Spleen (tissue), 11 donors: ENCODE results near the gene SPP2. TPM values are rescaled to one million over a fixed set of nuclear protein-coding genes. Genes with fewer than 3 reads are reported as not detected.

Experiments
- DNase-seq: peaks from one replicate; pipeline ENCODE4 v3.0.0-alpha.2; 2020
- H3K27ac ChIP-seq, 8 donors: fragments of 200-600 bp; sonication (generic) in 7 of 8; 1 replicate in 4 of 8; 2 replicates in 4 of 8; pipeline versions ENCODE4 v1.5.0 to v1.8.0; 2016 to 2021; ENCODE audit warnings: inconsistent platforms in 4 of 8, mild to moderate bottlenecking in 4 of 8, moderate library complexity in 1 of 8
- H3K27me3 ChIP-seq, 7 donors: fragments of 200-600 bp; sonication (generic) in 6 of 7; replicated peaks in 1 of 7; 1 replicate in 4 of 7; 2 replicates in 3 of 7; pipeline versions ENCODE4 v1.5.0 to v1.8.0; 2016 to 2021; ENCODE audit warnings: inconsistent platforms in 3 of 7, mild to moderate bottlenecking in 1 of 7
- H3K36me3 ChIP-seq, 6 donors: fragments of 200-600 bp; sonication (generic) in 5 of 6; 1 replicate in 4 of 6; 2 replicates in 2 of 6; pipeline versions ENCODE4 v1.5.0 to v1.8.0; 2016 to 2021; ENCODE audit warnings: inconsistent platforms in 2 of 6
- H3K4me1 ChIP-seq, 6 donors: fragments of 200-600 bp; sonication (generic) in 5 of 6; 1 replicate in 3 of 6; 2 replicates in 3 of 6; pipeline versions ENCODE4 v1.5.0 to v1.8.0; 2016 to 2021; ENCODE audit warnings: inconsistent platforms in 3 of 6
- H3K4me3 ChIP-seq, 8 donors: fragments of 200-600 bp; sonication (generic) in 7 of 8; 1 replicate in 4 of 8; 2 replicates in 4 of 8; pipeline versions ENCODE4 v1.5.0 to v1.8.0; 2016 to 2021; ENCODE audit warnings: inconsistent platforms in 4 of 8, mild to moderate bottlenecking in 4 of 8, moderate library complexity in 2 of 8
- H3K9me3 ChIP-seq, 8 donors: fragments of 200-600 bp; sonication (generic) in 7 of 8; 1 replicate in 4 of 8; 2 replicates in 4 of 8; pipeline versions ENCODE4 v1.5.0 to v1.8.0; 2016 to 2021; ENCODE audit warnings: inconsistent platforms in 4 of 8
- CTCF ChIP-seq, 11 experiments: fragments of 200-600 bp in 7 of 11; fragments of 450-650 bp in 4 of 11; sonication (generic) in 4 of 11; IDR thresholded peaks in 8 of 11; conservative IDR thresholded peaks in 3 of 11; 1 replicate in 7 of 11; 2 replicates in 4 of 11; pipeline versions ENCODE4 v1.4.0 to v1.8.0; 2016 to 2021; ENCODE audit warnings: antibody characterized with exemption in 11 of 11, inconsistent platforms in 4 of 11, mild to moderate bottlenecking in 1 of 11
- POLR2A ChIP-seq, 3 donors: fragments of 450-650 bp; IDR thresholded peaks; one replicate each; pipeline ENCODE4 v1.5.1; 2017; ENCODE audit warnings: antibody characterized with exemption in 3 of 3, mild to moderate bottlenecking in 1 of 3
- POLR2AphosphoS5 ChIP-seq, 3 donors: sonication (generic); formaldehyde crosslinking; IDR thresholded peaks; one replicate each; pipeline ENCODE4 v1.5.1; 2017; ENCODE audit warnings: antibody characterized with exemption in 3 of 3
- WGBS, 5 donors: extraction: QIAGEN DNeasy Blood & Tissue Kit in 3 of 5; methylation state at CpG; one replicate each; pipeline versions ENCODE4 v1.1.5 to v1.1.7; 2013 to 2018; 5-methylcytosine and 5-hydroxymethylcytosine counted together
- intact Hi-C: fragments of 100-400 bp; cut with DNase I; formaldehyde crosslinking; loops from one replicate; pipeline ENCODE4 v1.15.0; 2023; ENCODE audit warnings: low total_unique reads
- polyA plus RNA-seq, 3 donors: library from polyadenylated mRNA; stranded (reverse); fragments of 200-250 nt; gene quantifications; one replicate each; pipeline ENCODE4 v1.2.1, GENCODE V29; 2013
- total RNA-seq, 7 donors: library from RNA; depleted of rRNA in 3 of 7; stranded (reverse); fragments of >200 nt in 3 of 7; fragmentation: NEBNext Ultra II Directional in 4 of 7; extraction: Animal tissue kit (Norgen Biotek cat#: 25700) in 4 of 7; gene quantifications; one replicate each; pipeline versions ENCODE4 v1.1.0 to v1.2.1, GENCODE V29; 2016 to 2021
- donor health status: healthy with polysubstance abuse.
- donor health status: DM: no; HTN: no; CAD: no; lungs with moderate emphysema.
- donor health status: DM: no; HTN: no; CAD: no.
- donor health status: Bipolar disorder and iron deficiency.
- donor health status: healthy.
- donor health status: DM: no; HTN: no; CAD: no.
- donor health status: DM: yes; HTN: yes; CAD: no.

The SPP2 gene
- total and polyA plus RNA-seq, 10 donors = not detected

- Histone ChIP-seq H3K27ac (no peak overlapping the region), H3K4me3 (no peak overlapping the region), H3K36me3 (no peaks in the 10 kb centered on the region), H3K9me3 (no peaks in the 10 kb centered on the region), H3K4me1 (peaks cover 0 to 36% (median 24%) of the 10 kb centered on the region in 6 donors), H3K27me3 (no peaks in the 10 kb centered on the region)
- intact Hi-C loops = loop anchor here (10.0 kb wide), 1 partner anchor 121 kb away; no protein-coding TSS in a partner anchor
- no peak for DNase-seq
- no peak for TF ChIP-seq CTCF (IDR thresholded peaks at IDR 0.05 in 8 of 11, conservative IDR thresholded peaks at IDR 0.05 in 3 of 11)
- TF ChIP-seq POLR2A (IDR thresholded peaks at IDR 0.05) = no peak
- no peak for TF ChIP-seq POLR2AphosphoS5 (IDR thresholded peaks at IDR 0.05)
- WGBS, 5 donors = 96 to 98% (median 97%) methylated on average over 51 to 52 of the region's 52 CpGs
These were observed 45.7 kb downstream of the SPP2 start for GRCh38 chr2:234096164-234096563.

GRCh38 chr2:234098681-234099080 lies 48.2 kb downstream of the SPP2 start:
- H3K4me3 ChIP-seq = no peak overlapping the region
- intact Hi-C loops = loop anchor here (10.0 kb wide), 1 partner anchor 124 kb away; no protein-coding TSS in a partner anchor
- 66 to 77% (median 71%) methylated on average over 6 of the region's 6 CpGs for WGBS, 5 donors
- TF ChIP-seq POLR2A (IDR thresholded peaks at IDR 0.05) (no peak), CTCF (IDR thresholded peaks at IDR 0.05 in 8 of 11, conservative IDR thresholded peaks at IDR 0.05 in 3 of 11) (no peak), POLR2AphosphoS5 (IDR thresholded peaks at IDR 0.05) (no peak)
- H3K27ac ChIP-seq = no peak overlapping the region
- H3K27me3 ChIP-seq = no peaks in the 10 kb centered on the region
- DNase-seq = no peak
- H3K9me3 ChIP-seq = no peaks in the 10 kb centered on the region
- H3K36me3 ChIP-seq = no peaks in the 10 kb centered on the region
- H3K4me1 ChIP-seq = peaks cover 0 to 31% (median 16%) of the 10 kb centered on the region in 6 donors

DNA sequence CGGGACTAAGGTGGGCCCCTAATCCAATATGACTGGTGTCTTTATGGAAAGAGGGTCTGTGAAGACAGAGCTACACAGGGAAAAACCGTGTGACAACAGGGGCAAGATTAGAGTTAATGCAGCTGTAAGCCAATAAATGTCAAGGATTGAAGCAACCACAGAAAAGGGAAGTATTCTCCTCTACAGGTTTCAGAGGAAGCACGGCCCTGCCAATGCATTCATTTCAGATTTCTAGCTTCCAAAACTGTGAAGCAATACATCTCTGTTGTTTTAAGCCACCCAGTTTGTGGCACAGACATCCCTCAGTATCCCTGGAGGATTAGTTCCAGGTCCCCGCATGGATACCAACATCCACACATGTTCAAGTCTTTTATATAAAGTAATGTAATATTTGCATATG lies 48.8 kb downstream of the SPP2 start:
- intact Hi-C loops = loop anchor here (10.0 kb wide), 1 partner anchor 124 kb away; no protein-coding TSS in a partner anchor
- no peak for DNase-seq
- no peaks in the 10 kb centered on the region for H3K27me3 ChIP-seq
- WGBS, 5 donors = 28 to 44% (median 33%) methylated on average over 4 of the region's 4 CpGs
- no peaks in the 10 kb centered on the region for H3K36me3 ChIP-seq
- TF ChIP-seq CTCF (IDR thresholded peaks at IDR 0.05 in 8 of 11, conservative IDR thresholded peaks at IDR 0.05 in 3 of 11) (no peak), POLR2AphosphoS5 (IDR thresholded peaks at IDR 0.05) (no peak), POLR2A (IDR thresholded peaks at IDR 0.05) (no peak)
- no peak overlapping the region for H3K4me3 ChIP-seq
- no peaks in the 10 kb centered on the region for H3K9me3 ChIP-seq
- H3K4me1 ChIP-seq = peaks cover 0 to 31% (median 16%) of the 10 kb centered on the region in 6 donors
- H3K27ac ChIP-seq = no peak overlapping the region

DNA sequence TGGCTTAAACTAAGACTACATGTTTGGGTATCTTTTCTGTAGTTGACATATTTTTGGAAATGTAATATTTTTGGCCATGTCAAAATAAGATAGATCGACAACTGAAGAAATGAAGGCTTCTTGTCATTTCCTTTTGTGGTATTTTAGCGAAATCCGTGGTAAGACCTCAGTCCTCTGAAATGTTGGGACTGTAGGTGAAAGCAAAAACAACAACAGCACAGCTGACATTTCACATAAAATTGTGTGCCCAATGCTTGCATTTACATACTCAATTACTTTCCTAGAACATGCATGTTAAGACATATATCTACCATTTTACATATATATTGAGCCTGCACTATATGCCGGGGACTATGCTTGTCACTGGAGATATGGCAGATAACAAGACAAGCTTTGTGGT lies 50.2 kb downstream of the SPP2 start:
- peaks cover 0 to 31% (median 16%) of the 10 kb centered on the region in 6 donors for H3K4me1 ChIP-seq
- no peaks in the 10 kb centered on the region for H3K27me3 ChIP-seq
- H3K36me3 ChIP-seq = no peaks in the 10 kb centered on the region
- intact Hi-C loops = no loop called here
- no peak for DNase-seq
- peak overlapping the region in 3 of 8 donors; percentile 25 to 57 (median 29) for H3K27ac ChIP-seq
- no peaks in the 10 kb centered on the region for H3K9me3 ChIP-seq
- WGBS, 5 donors = 24 to 58% (median 41%) methylated on average over 4 of the region's 4 CpGs
- TF ChIP-seq POLR2A (IDR thresholded peaks at IDR 0.05) (no peak), POLR2AphosphoS5 (IDR thresholded peaks at IDR 0.05) (no peak), CTCF (IDR thresholded peaks at IDR 0.05 in 8 of 11, conservative IDR thresholded peaks at IDR 0.05 in 3 of 11) (no peak)
- H3K4me3 ChIP-seq = no peak overlapping the region
